Fibroblast of lung (primary cell): ENCODE results near the gene ADAM23. TPM values are rescaled to one million over a fixed set of nuclear protein-coding genes. Genes with fewer than 3 reads are reported as not detected.

Source experiments
- DNase-seq, 2 donors: peaks; one replicate each; pipeline versions ENCODE4 v3.0.0 to v3.0.0-alpha.2; 2010; ENCODE audit warnings: low read depth in 2 of 2
- H2AFZ ChIP-seq: 2 replicates; pipeline ENCODE4 v1.5.1; 2012; ENCODE audit warnings: low read length, control low read depth, inconsistent platforms
- H3K27ac ChIP-seq: 2 replicates; pipeline ENCODE4 v1.5.1; 2011; ENCODE audit warnings: low read length, control low read depth; ENCODE audit not compliant: insufficient read depth
- H3K27me3 ChIP-seq: 2 replicates; pipeline ENCODE4 v1.5.1; 2011; ENCODE audit warnings: mild to moderate bottlenecking, low read length; ENCODE audit not compliant: control insufficient read depth, insufficient read depth
- H3K36me3 ChIP-seq: 2 replicates; pipeline ENCODE4 v1.5.1; 2011; ENCODE audit warnings: low read length; ENCODE audit not compliant: control insufficient read depth, insufficient read depth
- H3K4me1 ChIP-seq: 2 replicates; pipeline ENCODE4 v1.5.1; 2011; ENCODE audit warnings: low read length; ENCODE audit not compliant: control insufficient read depth, insufficient read depth; ENCODE audit errors: extremely low read depth
- H3K4me2 ChIP-seq: 2 replicates; pipeline ENCODE4 v1.5.1; 2011; ENCODE audit warnings: low read length, control low read depth; ENCODE audit not compliant: insufficient read depth; ENCODE audit errors: extremely low read depth
- H3K4me3 ChIP-seq, 4 experiments: fragments of 200-600 bp in 1 of 4; sonication (generic) in 1 of 4; replicated peaks in 1 of 4; 2 replicates each; pipeline ENCODE4 v1.5.1; 2011 to 2016; ENCODE audit warnings: low read length in 4 of 4, low read depth in 3 of 4, mild to moderate bottlenecking in 3 of 4, control low read depth in 2 of 4, inconsistent platforms in 1 of 4, mixed read lengths in 1 of 4; ENCODE audit not compliant: insufficient read depth in 1 of 4; ENCODE audit errors: control extremely low read depth in 1 of 4
- H3K79me2 ChIP-seq: 2 replicates; pipeline ENCODE4 v1.5.1; 2012; ENCODE audit warnings: mild to moderate bottlenecking, low read length, inconsistent platforms; ENCODE audit not compliant: control insufficient read depth, insufficient read depth
- H3K9ac ChIP-seq: 2 replicates; pipeline ENCODE4 v1.5.1; 2011; ENCODE audit warnings: mild to moderate bottlenecking, low read length, control low read depth; ENCODE audit not compliant: insufficient read depth
- H3K9me3 ChIP-seq: 2 replicates; pipeline ENCODE4 v1.5.1; 2012; ENCODE audit warnings: low read depth, low read length; ENCODE audit not compliant: control insufficient read depth, insufficient read depth
- H4K20me1 ChIP-seq: 2 replicates; pipeline ENCODE4 v1.5.1; 2011; ENCODE audit warnings: low read length; ENCODE audit not compliant: control insufficient read depth, insufficient read depth; ENCODE audit errors: extremely low read depth
- CTCF ChIP-seq, 2 donors: IDR thresholded peaks in 1 of 2; conservative IDR thresholded peaks in 1 of 2; 1 replicate in 1 of 2; 2 replicates in 1 of 2; pipeline ENCODE4 v1.5.1; 2011 to 2012; ENCODE audit warnings: low read length in 2 of 2, control low read depth in 1 of 2, inconsistent platforms in 1 of 2, low read depth in 1 of 2, mild to moderate bottlenecking in 1 of 2
- EZH2 ChIP-seq: IDR thresholded peaks from 2 replicates; pipeline ENCODE4 v1.5.1; 2012; ENCODE audit warnings: low read length, control low read depth, mild to moderate bottlenecking; ENCODE audit errors: missing control alignments
- polyA plus RNA-seq, 2 donors: library from polyadenylated mRNA; depleted of rRNA in 1 of 2; stranded (reverse) in 1 of 2; unstranded in 1 of 2; fragments of >200 nt; gene quantifications; 2 replicates each; pipeline ENCODE4 v1.2.1, GENCODE V29; 2011 to 2012; ENCODE audit warnings: missing spikeins in 1 of 2
- total RNA-seq: library from RNA; depleted of rRNA; stranded (reverse); fragments of >200 nt; gene quantifications from 2 replicates; pipeline ENCODE4 v1.2.1, GENCODE V29; 2014

Gene ADAM23
- total and polyA plus RNA-seq, 2 donors (not counting 1 experiment from before 2014, with no cell fraction given) = 2.3 to 2.7 TPM

DNA sequence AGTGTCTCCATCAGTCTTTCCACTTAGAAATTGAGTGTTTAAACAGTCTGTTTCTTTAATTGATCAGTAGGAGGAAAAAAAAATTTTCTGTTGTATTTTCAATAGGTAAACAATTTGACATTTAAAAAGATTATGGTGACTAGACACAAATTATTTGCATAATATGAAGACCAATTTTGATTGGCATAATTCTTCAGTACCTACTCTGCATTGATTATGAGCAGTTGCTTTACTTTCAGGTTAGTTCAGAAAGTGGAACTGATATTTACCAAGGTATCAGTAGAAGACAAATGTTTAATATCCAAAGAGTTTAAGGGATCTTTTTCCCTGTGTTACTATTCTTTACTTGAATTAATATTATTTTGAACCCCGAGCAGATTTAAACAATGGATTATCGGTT is 2.6 kb downstream of the ADAM23 start:
- no peak overlapping the region for H3K4me2 ChIP-seq
- peaks cover 2% of the 10 kb centered on the region for H3K4me1 ChIP-seq
- no peak overlapping the region for H3K9ac ChIP-seq
- no peak for DNase-seq
- no peak overlapping the region for H3K4me3 ChIP-seq
- no peaks in the 10 kb centered on the region for H3K79me2 ChIP-seq
- TF ChIP-seq CTCF (conservative IDR thresholded peaks at IDR 0.05 in 1 of 2, IDR thresholded peaks at IDR 0.05 in 1 of 2; ENCODE audit: low read depth in 1 of 2, low read length in 2 of 2) = no peak
- TF ChIP-seq EZH2 = no peak
- H3K36me3 ChIP-seq = no peaks in the 10 kb centered on the region
- no peak overlapping the region for H3K27ac ChIP-seq
- peaks cover 20% of the 10 kb centered on the region for H3K27me3 ChIP-seq
- no peaks in the 10 kb centered on the region for H3K9me3 ChIP-seq
- H2AFZ ChIP-seq = no peak overlapping the region
- no peaks in the 10 kb centered on the region for H4K20me1 ChIP-seq

- TF ChIP-seq EZH2 = no peak
- TF ChIP-seq CTCF (conservative IDR thresholded peaks at IDR 0.05 in 1 of 2, IDR thresholded peaks at IDR 0.05 in 1 of 2; ENCODE audit: low read depth in 1 of 2, low read length in 2 of 2) = no peak
- H3K4me2 ChIP-seq = no peak overlapping the region
- H3K4me3 ChIP-seq = no peak overlapping the region
- H4K20me1 ChIP-seq = no peaks in the 10 kb centered on the region
- H3K36me3 ChIP-seq = no peaks in the 10 kb centered on the region
- H3K79me2 ChIP-seq = no peaks in the 10 kb centered on the region
- no peaks in the 10 kb centered on the region for H3K9me3 ChIP-seq
- no peak overlapping the region for H3K9ac ChIP-seq
- no peak overlapping the region for H2AFZ ChIP-seq
- DNase-seq = no peak
- H3K4me1 ChIP-seq = no peaks in the 10 kb centered on the region
- no peaks in the 10 kb centered on the region for H3K27me3 ChIP-seq
- no peak overlapping the region for H3K27ac ChIP-seq
These were observed 8.9 kb downstream of the ADAM23 start for GRCh38 chr2:206452242-206452641.

DNA sequence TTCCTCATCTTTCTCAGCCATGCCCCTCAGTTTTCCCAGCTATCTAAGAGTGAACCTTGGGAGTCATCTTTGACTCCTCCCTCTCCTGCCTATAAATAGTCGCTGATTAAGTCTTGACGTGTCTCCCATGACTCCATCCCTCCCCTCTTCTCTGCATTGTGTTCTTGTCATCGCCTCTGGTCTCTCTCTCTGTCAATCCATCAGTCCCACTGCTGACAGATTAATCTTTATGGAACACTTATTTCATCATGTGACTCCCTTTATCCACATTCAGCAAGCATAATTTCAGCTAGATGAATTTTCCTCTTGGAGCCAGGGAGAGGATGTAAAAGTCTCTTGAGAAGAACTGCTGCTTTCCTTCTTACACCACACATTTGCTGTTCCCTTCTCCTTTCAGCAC is 9.4 kb downstream of the ADAM23 start:
- no peaks in the 10 kb centered on the region for H3K4me1 ChIP-seq
- H2AFZ ChIP-seq = no peak overlapping the region
- H3K27me3 ChIP-seq = no peaks in the 10 kb centered on the region
- H3K9me3 ChIP-seq = no peaks in the 10 kb centered on the region
- H3K4me3 ChIP-seq = no peak overlapping the region
- TF ChIP-seq CTCF (conservative IDR thresholded peaks at IDR 0.05 in 1 of 2, IDR thresholded peaks at IDR 0.05 in 1 of 2; ENCODE audit: low read depth in 1 of 2, low read length in 2 of 2) = no peak
- TF ChIP-seq EZH2 = no peak
- H3K27ac ChIP-seq = no peak overlapping the region
- no peak overlapping the region for H3K4me2 ChIP-seq
- H3K9ac ChIP-seq = no peak overlapping the region
- H3K36me3 ChIP-seq = no peaks in the 10 kb centered on the region
- DNase-seq = no peak
- H3K79me2 ChIP-seq = no peaks in the 10 kb centered on the region
- no peaks in the 10 kb centered on the region for H4K20me1 ChIP-seq
